Endothelial cell of umbilical vein (primary cell): ENCODE data around the gene ALG2.

ENCODE experiments used
- EZH2 ChIP-seq: IDR thresholded peaks from 2 replicates; pipeline ENCODE4 v1.6.1; 2012; ENCODE audit warnings: borderline replicate concordance, low read depth, mild to moderate bottlenecking, moderate library complexity, low read length, inconsistent platforms; ENCODE audit not compliant: severe bottlenecking
- MYC ChIP-seq: IDR thresholded peaks from one replicate; pipeline ENCODE4 v1.6.1; 2011; ENCODE audit warnings: mild to moderate bottlenecking, low read depth, low read length
- TF ChIP-seq, protein P1 (sequence below), 2 donors: IDR thresholded peaks; 1 replicate in 1 of 2; 2 replicates in 1 of 2; pipeline ENCODE4 v1.5.1; 2011; ENCODE audit warnings: low read length in 2 of 2, mild to moderate bottlenecking in 2 of 2, moderate library complexity in 2 of 2, control low read depth in 1 of 2, inconsistent platforms in 1 of 2, low read depth in 1 of 2; ENCODE audit not compliant: insufficient read depth in 1 of 2; ENCODE audit errors: extremely low read depth in 1 of 2

DNA sequence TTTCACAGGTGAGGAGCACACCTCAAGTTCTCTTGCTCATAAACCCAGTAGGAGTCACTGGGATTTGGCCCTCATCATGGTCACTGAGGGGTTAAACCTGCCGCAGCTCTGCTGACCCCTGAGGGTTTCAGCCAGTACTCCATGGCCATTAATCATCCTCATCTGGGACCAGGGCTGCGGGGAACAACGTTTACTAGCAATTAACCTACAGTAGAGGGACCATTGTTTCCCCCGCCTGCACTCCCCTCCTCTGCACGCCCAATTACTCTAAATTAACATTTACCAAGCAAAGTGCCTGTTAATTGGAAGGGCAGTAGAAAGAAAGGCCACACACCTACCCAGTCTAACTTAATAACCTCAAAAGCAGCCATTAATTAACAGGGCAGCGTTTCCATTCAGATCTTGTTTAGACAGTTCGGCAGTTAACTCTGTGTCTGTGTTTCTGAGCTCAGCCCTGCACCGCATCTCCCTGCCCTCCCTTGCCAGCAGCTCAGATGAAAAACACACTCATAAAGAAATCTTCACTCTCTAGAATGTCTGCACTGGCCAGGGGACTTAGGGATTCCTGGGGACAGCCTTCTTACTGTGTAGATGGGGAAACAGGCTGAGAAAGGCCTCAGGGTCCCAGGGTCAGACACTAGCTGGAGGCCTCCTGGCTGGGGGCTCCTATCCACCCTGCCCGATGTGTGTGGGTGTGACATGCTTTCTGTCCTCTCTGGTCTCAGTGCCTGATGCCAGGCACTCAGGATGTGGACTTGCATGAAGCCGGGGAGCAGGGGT, 51.6 kb downstream of the ALG2 start:
- TF ChIP-seq, protein P1, sequence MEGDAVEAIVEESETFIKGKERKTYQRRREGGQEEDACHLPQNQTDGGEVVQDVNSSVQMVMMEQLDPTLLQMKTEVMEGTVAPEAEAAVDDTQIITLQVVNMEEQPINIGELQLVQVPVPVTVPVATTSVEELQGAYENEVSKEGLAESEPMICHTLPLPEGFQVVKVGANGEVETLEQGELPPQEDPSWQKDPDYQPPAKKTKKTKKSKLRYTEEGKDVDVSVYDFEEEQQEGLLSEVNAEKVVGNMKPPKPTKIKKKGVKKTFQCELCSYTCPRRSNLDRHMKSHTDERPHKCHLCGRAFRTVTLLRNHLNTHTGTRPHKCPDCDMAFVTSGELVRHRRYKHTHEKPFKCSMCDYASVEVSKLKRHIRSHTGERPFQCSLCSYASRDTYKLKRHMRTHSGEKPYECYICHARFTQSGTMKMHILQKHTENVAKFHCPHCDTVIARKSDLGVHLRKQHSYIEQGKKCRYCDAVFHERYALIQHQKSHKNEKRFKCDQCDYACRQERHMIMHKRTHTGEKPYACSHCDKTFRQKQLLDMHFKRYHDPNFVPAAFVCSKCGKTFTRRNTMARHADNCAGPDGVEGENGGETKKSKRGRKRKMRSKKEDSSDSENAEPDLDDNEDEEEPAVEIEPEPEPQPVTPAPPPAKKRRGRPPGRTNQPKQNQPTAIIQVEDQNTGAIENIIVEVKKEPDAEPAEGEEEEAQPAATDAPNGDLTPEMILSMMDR (IDR thresholded peaks at IDR 0.05; ENCODE audit: extremely low read depth in 1 of 2, insufficient read depth in 1 of 2, low read depth in 1 of 2, low read length in 2 of 2), result no peak
- TF ChIP-seq EZH2, result no peak
- no peak for TF ChIP-seq MYC
